LNCaP clone FGC (cell line): ENCODE results near the gene TMEM18.

Source experiments
- DNase-seq: peaks from one replicate; pipeline ENCODE4 v3.0.0-alpha.2; 2011; ENCODE audit warnings: low read depth
- H3K4me3 ChIP-seq: 2 replicates; pipeline ENCODE4 v1.5.1; 2011; ENCODE audit warnings: mild to moderate bottlenecking, low read depth, low read length, control low read depth
- CTCF ChIP-seq: IDR thresholded peaks from 2 replicates; pipeline ENCODE4 v1.5.1; 2012; ENCODE audit warnings: mild to moderate bottlenecking; ENCODE audit not compliant: control insufficient read depth, insufficient read depth; ENCODE audit errors: extremely low read depth

The TMEM18 gene

GRCh38 chr2:674321-674985 is 2.8 kb downstream of the TMEM18 start:
- no peak overlapping the region for H3K4me3 ChIP-seq
- DNase-seq: no peak
- TF ChIP-seq CTCF: no peak

GRCh38 chr2:673615-674320 is 3.4 kb downstream of the TMEM18 start:
- H3K4me3 ChIP-seq: no peak overlapping the region
- TF ChIP-seq CTCF: no peak
- no peak for DNase-seq

- no peak for TF ChIP-seq CTCF
- DNase-seq: no peak
- no peak overlapping the region for H3K4me3 ChIP-seq
Observed at GRCh38 chr2:673016-673415, 4.2 kb downstream of the TMEM18 start.

- DNase-seq: no peak
- no peak overlapping the region for H3K4me3 ChIP-seq
- no peak for TF ChIP-seq CTCF
Observed at GRCh38 chr2:672606-672905, 4.7 kb downstream of the TMEM18 start.

GRCh38 chr2:671787-672605 is 5.2 kb downstream of the TMEM18 start:
- no peak for DNase-seq
- TF ChIP-seq CTCF: no peak
- no peak overlapping the region for H3K4me3 ChIP-seq

- no peak overlapping the region for H3K4me3 ChIP-seq
- DNase-seq: no peak
- no peak for TF ChIP-seq CTCF
Observed at GRCh38 chr2:671072-671471, 6.1 kb downstream of the TMEM18 start.
